Measurements from ENCODE around the gene C1QL1. TPM values are rescaled to one million over a fixed set of nuclear protein-coding genes. Genes with fewer than 3 reads are reported as not detected.

The C1QL1 gene
- total and polyA plus RNA-seq, 4 donors: 0.10 to 0.57 (median 0.39) TPM

GRCh38 chr17:45003877-45004276 lies 35.8 kb upstream of the C1QL1 start:
- Histone ChIP-seq H3K27me3 (ENCODE audit: control insufficient read depth in 3 of 3, insufficient read depth in 3 of 3, low read length in 2 of 3) (no peaks in the 10 kb centered on the region), H3K9me3 (ENCODE audit: control insufficient read depth in 4 of 4, insufficient read depth in 3 of 4, low read length in 3 of 4) (peaks cover 0 to 5% (median 1%) of the 10 kb centered on the region in 4 donors), H3K4me1 (ENCODE audit: control insufficient read depth in 5 of 5, insufficient read depth in 5 of 5, low read length in 5 of 5) (peaks cover 0 to 3% (median 0%) of the 10 kb centered on the region in 5 donors), H3K36me3 (ENCODE audit: control insufficient read depth in 4 of 4, insufficient read depth in 4 of 4, low read length in 4 of 4) (no peaks in the 10 kb centered on the region), H3K9ac (ENCODE audit: insufficient read depth in 1 of 2, low read length in 2 of 2) (no peak overlapping the region), H3K27ac (ENCODE audit: low read depth in 1 of 2, low read length in 1 of 2) (no peak overlapping the region), H3K4me3 (no peak overlapping the region)
- no peak for ATAC-seq (ENCODE audit: insufficient read depth, low FRiP score)
- 49 to 63% methylated on average over 8 of the region's 8 CpGs for WGBS, 2 donors
- TF ChIP-seq CTCF (IDR thresholded peaks at IDR 0.05; ENCODE audit: control extremely low read depth, extremely low read depth): no peak
- no peak for DNase-seq

- H3K27ac ChIP-seq (ENCODE audit: low read depth in 1 of 2, low read length in 1 of 2): no peak overlapping the region
- H3K4me1 ChIP-seq (ENCODE audit: control insufficient read depth in 5 of 5, insufficient read depth in 5 of 5, low read length in 5 of 5): peaks cover 0 to 10% (median 0%) of the 10 kb centered on the region in 5 donors
- peaks cover 0 to 5% (median 2%) of the 10 kb centered on the region in 4 donors for H3K9me3 ChIP-seq (ENCODE audit: control insufficient read depth in 4 of 4, insufficient read depth in 3 of 4, low read length in 3 of 4)
- no peak overlapping the region for H3K9ac ChIP-seq (ENCODE audit: insufficient read depth in 1 of 2, low read length in 2 of 2)
- no peaks in the 10 kb centered on the region for H3K27me3 ChIP-seq (ENCODE audit: control insufficient read depth in 3 of 3, insufficient read depth in 3 of 3, low read length in 2 of 3)
- no peak overlapping the region for H3K4me3 ChIP-seq
- ATAC-seq (ENCODE audit: insufficient read depth, low FRiP score): no peak
- TF ChIP-seq CTCF (IDR thresholded peaks at IDR 0.05; ENCODE audit: control extremely low read depth, extremely low read depth): no peak
- WGBS, 2 donors: 71 to 85% methylated on average over 3 of the region's 3 CpGs
- no peaks in the 10 kb centered on the region for H3K36me3 ChIP-seq (ENCODE audit: control insufficient read depth in 4 of 4, insufficient read depth in 4 of 4, low read length in 4 of 4)
- no peak for DNase-seq
These were observed 33.2 kb upstream of the C1QL1 start for GRCh38 chr17:45001310-45001709.

- DNase-seq (no peak), ATAC-seq (ENCODE audit: insufficient read depth, low FRiP score) (no peak)
- no peak overlapping the region for H3K9ac ChIP-seq (ENCODE audit: insufficient read depth in 1 of 2, low read length in 2 of 2)
- peaks cover 0 to 5% (median 2%) of the 10 kb centered on the region in 4 donors for H3K9me3 ChIP-seq (ENCODE audit: control insufficient read depth in 4 of 4, insufficient read depth in 3 of 4, low read length in 3 of 4)
- H3K4me1 ChIP-seq (ENCODE audit: control insufficient read depth in 5 of 5, insufficient read depth in 5 of 5, low read length in 5 of 5): peaks cover 0 to 18% (median 0%) of the 10 kb centered on the region in 5 donors
- no peaks in the 10 kb centered on the region for H3K36me3 ChIP-seq (ENCODE audit: control insufficient read depth in 4 of 4, insufficient read depth in 4 of 4, low read length in 4 of 4)
- H3K27ac ChIP-seq (ENCODE audit: low read depth in 1 of 2, low read length in 1 of 2): no peak overlapping the region
- H3K4me3 ChIP-seq: no peak overlapping the region
- no peaks in the 10 kb centered on the region for H3K27me3 ChIP-seq (ENCODE audit: control insufficient read depth in 3 of 3, insufficient read depth in 3 of 3, low read length in 2 of 3)
- WGBS, 2 donors: 94 to 96% methylated on average over 3 of the region's 3 CpGs
- TF ChIP-seq CTCF (IDR thresholded peaks at IDR 0.05; ENCODE audit: control extremely low read depth, extremely low read depth): no peak
These were observed 31.3 kb upstream of the C1QL1 start for GRCh38 chr17:44999433-44999832.

GRCh38 chr17:44998646-44999045 lies 30.5 kb upstream of the C1QL1 start:
- H3K36me3 ChIP-seq (ENCODE audit: control insufficient read depth in 4 of 4, insufficient read depth in 4 of 4, low read length in 4 of 4): no peaks in the 10 kb centered on the region
- TF ChIP-seq CTCF (IDR thresholded peaks at IDR 0.05; ENCODE audit: control extremely low read depth, extremely low read depth): no peak
- no peak overlapping the region for H3K9ac ChIP-seq (ENCODE audit: insufficient read depth in 1 of 2, low read length in 2 of 2)
- peaks cover 0 to 18% (median 0%) of the 10 kb centered on the region in 5 donors for H3K4me1 ChIP-seq (ENCODE audit: control insufficient read depth in 5 of 5, insufficient read depth in 5 of 5, low read length in 5 of 5)
- no peaks in the 10 kb centered on the region for H3K27me3 ChIP-seq (ENCODE audit: control insufficient read depth in 3 of 3, insufficient read depth in 3 of 3, low read length in 2 of 3)
- H3K9me3 ChIP-seq (ENCODE audit: control insufficient read depth in 4 of 4, insufficient read depth in 3 of 4, low read length in 3 of 4): peaks cover 0 to 5% (median 2%) of the 10 kb centered on the region in 4 donors
- no peak for DNase-seq
- ATAC-seq (ENCODE audit: insufficient read depth, low FRiP score): no peak
- no peak overlapping the region for H3K4me3 ChIP-seq
- no peak overlapping the region for H3K27ac ChIP-seq (ENCODE audit: low read depth in 1 of 2, low read length in 1 of 2)
